GM12878 (cell line): Measurements from ENCODE around the gene GYG2. TPM values are rescaled to one million over a fixed set of nuclear protein-coding genes. Genes with fewer than 3 reads are reported as not detected.

Experiments
- ATAC-seq: fragments of 200-7000 bp; cut with Tn5 transposase; 3 replicates; pipeline ENCODE4 v1.9.1; 2020; ENCODE audit warnings: mild to moderate bottlenecking, moderate library complexity
- BruUV-seq: library from RNA; stranded (reverse); fragments of 400-500 nt; replicated peaks from 2 replicates; lab custom pipeline; 2021; lab: Mats Ljungman, UMichigan
- CTCF ChIA-PET: fragments of 300-600 bp; sonication (Branson Sonifier 250); formaldehyde crosslinking; extraction: SDS; loops from one replicate; lab custom pipeline; 2021; ENCODE audit warnings: inconsistent platforms; lab: Yijun Ruan, JAX
- POLR2A ChIA-PET: fragments of 350-600 bp; formaldehyde crosslinking; extraction: SDS; loops from one replicate; lab custom pipeline; 2021; ENCODE audit warnings: inconsistent platforms; lab: Charles Lee
- RAD21 ChIA-PET: fragments of 300-600 bp; sonication (Branson Sonifier 250); formaldehyde crosslinking; loops from one replicate; lab custom pipeline; 2023; ENCODE audit warnings: antibody characterized with exemption; ENCODE audit not compliant: unreplicated experiment; lab: Charles Lee
- SMC1A ChIA-PET: fragments of 300-600 bp; sonication (Branson Sonifier 250); formaldehyde crosslinking; loops from one replicate; lab custom pipeline; 2023; ENCODE audit not compliant: unreplicated experiment, uncharacterized antibody; lab: Charles Lee
- DNase-seq: peaks from one replicate; pipeline ENCODE4 v3.0.0-alpha.2; 2011; ENCODE audit warnings: low read depth, low spot score
- FAIRE-seq: peaks from 3 replicates; lab custom pipeline; 2011; peaks lifted over from hg19 to GRCh38; lab: Jason Lieb, UNC
- H2AFZ ChIP-seq: 2 replicates; pipeline ENCODE4 v1.6.0; 2011; ENCODE audit warnings: low read depth, low read length, control low read depth; ENCODE audit not compliant: control insufficient read depth
- H3K27ac ChIP-seq: 2 replicates; pipeline ENCODE4 v1.5.1; 2011; ENCODE audit warnings: control low read depth; ENCODE audit not compliant: control insufficient read depth, insufficient read depth
- H3K27me3 ChIP-seq, 2 experiments: replicated peaks in 1 of 2; 2 replicates each; pipeline versions ENCODE4 v1.6.0 to v1.6.1; 2011; ENCODE audit warnings: low read length in 1 of 2; ENCODE audit not compliant: control insufficient read depth in 2 of 2, insufficient read depth in 2 of 2
- H3K36me3 ChIP-seq, 2 experiments: 2 replicates each; pipeline ENCODE4 v1.5.1; 2011; ENCODE audit warnings: low read length in 1 of 2; ENCODE audit not compliant: control insufficient read depth in 2 of 2, insufficient read depth in 2 of 2
- H3K4me1 ChIP-seq: 2 replicates; pipeline ENCODE4 v1.6.1; 2011; ENCODE audit warnings: mild to moderate bottlenecking, low read length, moderate library complexity, mixed read lengths; ENCODE audit not compliant: control insufficient read depth, insufficient read depth
- H3K4me2 ChIP-seq: 2 replicates; pipeline ENCODE4 v1.6.0; 2011; ENCODE audit warnings: control low read depth; ENCODE audit not compliant: control insufficient read depth, insufficient read depth
- H3K4me3 ChIP-seq: fragments of 200-600 bp; sonication (generic); 2 replicates; pipeline ENCODE4 v1.5.1; 2016
- H3K79me2 ChIP-seq: 2 replicates; pipeline ENCODE4 v1.6.0; 2011; ENCODE audit warnings: low read length; ENCODE audit not compliant: control insufficient read depth, insufficient read depth
- H3K9ac ChIP-seq: 2 replicates; pipeline ENCODE4 v1.8.0; 2011; ENCODE audit warnings: low read length, control low read depth, mixed read lengths; ENCODE audit not compliant: control insufficient read depth, insufficient read depth
- H3K9me3 ChIP-seq: replicated peaks from 3 replicates; pipeline ENCODE4 v1.5.1; 2011; ENCODE audit warnings: mild to moderate bottlenecking, low read length; ENCODE audit not compliant: control insufficient read depth, insufficient read depth
- H4K20me1 ChIP-seq: 2 replicates; pipeline ENCODE4 v1.6.0; 2011; ENCODE audit not compliant: control insufficient read depth, insufficient read depth
- CBX3 ChIP-seq: fragments of 200-600 bp; sonication (generic); IDR thresholded peaks from 2 replicates; pipeline ENCODE4 v1.6.1; 2016; ENCODE audit warnings: low read depth, borderline replicate concordance
- CHD1 ChIP-seq: IDR thresholded peaks from 2 replicates; pipeline ENCODE4 v1.6.1; 2012; ENCODE audit warnings: low read depth, low read length, improper control_type of control experiment
- CREM ChIP-seq: IDR thresholded peaks from 2 replicates; pipeline ENCODE4 v1.6.1; 2014; ENCODE audit warnings: antibody characterized with exemption, low read depth
- MEF2B ChIP-seq: fragments of 450-650 bp; IDR thresholded peaks from 2 replicates; pipeline ENCODE4 v1.6.1; 2018; ENCODE audit warnings: mild to moderate bottlenecking, moderate library complexity; ENCODE audit not compliant: partially characterized antibody, poor library complexity, severe bottlenecking
- MYB ChIP-seq: fragments of 150-350 bp; IDR thresholded peaks from 2 replicates; pipeline ENCODE4 v1.6.1; 2014; ENCODE audit warnings: mild to moderate bottlenecking, low read depth, low read length, borderline replicate concordance
- RCOR1 ChIP-seq: conservative IDR thresholded peaks from 2 replicates; pipeline ENCODE4 v1.6.1; 2012; ENCODE audit warnings: low read depth, low read length, improper control_type of control experiment
- WGBS: methylation state at CpG from one replicate; pipeline ENCODE4 v1.1.6; 2016; ENCODE audit warnings: low lambda C conversion rate; ENCODE audit not compliant: insufficient replicate concordance, insufficient coverage; ENCODE audit errors: missing lambda C conversion rate; 5-methylcytosine and 5-hydroxymethylcytosine counted together
- in situ Hi-C: fragments of 300-500 bp; cut with MboI; formaldehyde crosslinking; loops from 9 replicates; pipeline ENCODE4 v1.14.3; 2018; ENCODE audit warnings: mixed read lengths
- intact Hi-C: fragments of 100-400 bp; cut with micrococcal nuclease; formaldehyde crosslinking; loops from one replicate; pipeline ENCODE4 v1.14.2; 2022; ENCODE audit not compliant: unreplicated experiment
- polyA plus RNA-seq, 11 experiments: library from polyadenylated mRNA; depleted of rRNA in 4 of 11; unstranded in 6 of 11; stranded (reverse) in 5 of 11; fragments of >200 nt; fragmentation: Nextera tagmentation in 4 of 11; fragmentation: Illumina TruSeq in 1 of 11; extraction: Ambion mirVana in 4 of 11; extraction: Trizol in 1 of 11; gene quantifications; 1 replicate in 1 of 11; 2 replicates in 10 of 11; pipeline versions ENCODE4 v1.2.1 to v1.2.3, GENCODE V29; 2011 to 2016; ENCODE audit warnings: inconsistent platforms in 2 of 11, missing spikeins in 2 of 11, low read depth in 1 of 11
- total RNA-seq, 4 experiments: library from RNA; depleted of rRNA in 3 of 4; stranded (reverse); fragments of >200 nt in 3 of 4; fragmentation: Illumina TruSeq in 1 of 4; extraction: Trizol in 1 of 4; gene quantifications; 2 replicates each; pipeline versions ENCODE4 v1.2.1 to v1.2.3, GENCODE V29; 2013 to 2021

Gene GYG2
- total and polyA plus RNA-seq, 10 of the 15 experiments (the other 5 are each of a cell fraction or from before 2014, with no cell fraction given) = 0.05 TPM; not detected in 9

- no peak overlapping the region for H3K27ac ChIP-seq
- no peaks in the 10 kb centered on the region; the same call in 2 of the 3 replicates for H3K9me3 ChIP-seq
- no peaks in the 10 kb centered on the region for H3K36me3 ChIP-seq
- CTCF ChIA-PET = no interaction called here
- SMC1A ChIA-PET = no interaction called here
- H3K27me3 ChIP-seq = no peaks in the 10 kb centered on the region
- intact Hi-C loops = no loop called here
- RAD21 ChIA-PET = no interaction called here
- FAIRE-seq (no peak), ATAC-seq (no peak), DNase-seq (no peak)
- H3K4me1 ChIP-seq = no peaks in the 10 kb centered on the region
- H3K79me2 ChIP-seq = no peaks in the 10 kb centered on the region
- 15% methylated on average over 5 of the region's 5 CpGs for WGBS
- H3K4me2 ChIP-seq = no peak overlapping the region
- H2AFZ ChIP-seq = no peak overlapping the region
- TF ChIP-seq MEF2B (no peak), CREM (no peak), RCOR1 (no peak), MYB (no peak)
- H3K4me3 ChIP-seq = no peak overlapping the region
- in situ Hi-C loops = no loop called here
- no TSS peak for BruUV-seq
- POLR2A ChIA-PET = no interaction called here
- H3K9ac ChIP-seq = no peak overlapping the region
- H4K20me1 ChIP-seq = no peaks in the 10 kb centered on the region
Measured at GRCh38 chrX:2874222-2875135, 45.7 kb downstream of the GYG2 start.

GRCh38 chrX:2875136-2875481 is 46.4 kb downstream of the GYG2 start:
- BruUV-seq = no TSS peak
- H3K4me1 ChIP-seq = no peaks in the 10 kb centered on the region
- H3K4me2 ChIP-seq = no peak overlapping the region
- H3K4me3 ChIP-seq = no peak overlapping the region
- no peaks in the 10 kb centered on the region for H3K79me2 ChIP-seq
- RAD21 ChIA-PET = no interaction called here
- CTCF ChIA-PET = no interaction called here
- FAIRE-seq (no peak), DNase-seq (no peak), ATAC-seq (no peak)
- no peaks in the 10 kb centered on the region for H3K36me3 ChIP-seq
- no peaks in the 10 kb centered on the region for H3K9me3 ChIP-seq
- 79% methylated on average over 3 of the region's 3 CpGs for WGBS
- SMC1A ChIA-PET = no interaction called here
- H3K27me3 ChIP-seq = no peaks in the 10 kb centered on the region
- H3K27ac ChIP-seq = no peak overlapping the region
- in situ Hi-C loops (no loop called here), intact Hi-C loops (no loop called here)
- H4K20me1 ChIP-seq = no peaks in the 10 kb centered on the region
- H3K9ac ChIP-seq = no peak overlapping the region
- H2AFZ ChIP-seq = no peak overlapping the region
- TF ChIP-seq CHD1 (no peak), CBX3 (no peak)
- POLR2A ChIA-PET = no interaction called here
